ENCODE results near the gene SNPH. TPM values are rescaled to one million over a fixed set of nuclear protein-coding genes. Genes with fewer than 3 reads are reported as not detected.

SNPH gene
- total RNA-seq, 6 experiments from 2014 or later: 12.0 to 15.3 (median 13.3) TPM

GRCh38 chr20:1315804-1316203, 49.7 kb downstream of the SNPH start:
- Mint-ChIP-seq H3K36me3 (ENCODE audit: low read depth) (no peaks in the 10 kb centered on the region), H3K27me3 (ENCODE audit: insufficient read depth) (no peaks in the 10 kb centered on the region), H3K9me3 (no peaks in the 10 kb centered on the region), H3K27ac (no peak overlapping the region), H3K4me3 (no peak overlapping the region), H3K4me1 (ENCODE audit: low read depth) (peaks cover 23% of the 10 kb centered on the region)
- TF ChIP-seq CTCF (IDR thresholded peaks at IDR 0.05): no peak
- DNase-seq: no peak

- no peaks in the 10 kb centered on the region; the same call in 1 of the 2 replicates for H3K27me3 Mint-ChIP-seq (ENCODE audit: insufficient read depth)
- DNase-seq: no peak
- peak overlapping the region; percentile 62 for H3K4me3 Mint-ChIP-seq
- no peak for TF ChIP-seq CTCF (IDR thresholded peaks at IDR 0.05)
- H3K9me3 Mint-ChIP-seq: no peaks in the 10 kb centered on the region
- peaks cover 33% of the 10 kb centered on the region for H3K4me1 Mint-ChIP-seq (ENCODE audit: low read depth)
- H3K36me3 Mint-ChIP-seq (ENCODE audit: low read depth): no peaks in the 10 kb centered on the region
- no peak overlapping the region for H3K27ac Mint-ChIP-seq
These were observed 51.6 kb downstream of the SNPH start for GRCh38 chr20:1317545-1318255.

- Mint-ChIP-seq H3K9me3 (no peaks in the 10 kb centered on the region), H3K36me3 (ENCODE audit: low read depth) (no peaks in the 10 kb centered on the region), H3K27me3 (ENCODE audit: insufficient read depth) (peaks cover under 1% of the 10 kb centered on the region; the same call in 1 of the 2 replicates), H3K27ac (peak overlapping the region; percentile 3; the same call in 1 of the 2 replicates), H3K4me3 (no peak overlapping the region), H3K4me1 (ENCODE audit: low read depth) (peaks cover 34% of the 10 kb centered on the region)
- no peak for TF ChIP-seq CTCF (IDR thresholded peaks at IDR 0.05)
- no peak for DNase-seq
These were observed 53.0 kb downstream of the SNPH start for GRCh38 chr20:1319051-1319450.

GRCh38 chr20:1319462-1319861, 53.4 kb downstream of the SNPH start:
- H3K27me3 Mint-ChIP-seq (ENCODE audit: insufficient read depth): peaks cover 2% of the 10 kb centered on the region; the same call in 1 of the 2 replicates
- peaks cover 34% of the 10 kb centered on the region for H3K4me1 Mint-ChIP-seq (ENCODE audit: low read depth)
- H3K27ac Mint-ChIP-seq: no peak overlapping the region
- DNase-seq: no peak
- H3K36me3 Mint-ChIP-seq (ENCODE audit: low read depth): no peaks in the 10 kb centered on the region
- no peak for TF ChIP-seq CTCF (IDR thresholded peaks at IDR 0.05)
- H3K9me3 Mint-ChIP-seq: no peaks in the 10 kb centered on the region
- H3K4me3 Mint-ChIP-seq: no peak overlapping the region

- Mint-ChIP-seq H3K4me3 (no peak overlapping the region), H3K36me3 (ENCODE audit: low read depth) (no peaks in the 10 kb centered on the region)
These were observed 53.9 kb downstream of the SNPH start for GRCh38 chr20:1320016-1320415.

More at GRCh38 chr20:1320016-1320415, 53.9 kb downstream of the SNPH start:
- peaks cover 34% of the 10 kb centered on the region for H3K4me1 Mint-ChIP-seq (ENCODE audit: low read depth)
- no peak overlapping the region for H3K27ac Mint-ChIP-seq
- DNase-seq: no peak
- no peak for TF ChIP-seq CTCF (IDR thresholded peaks at IDR 0.05)
- no peaks in the 10 kb centered on the region for H3K9me3 Mint-ChIP-seq
- peaks cover 2% of the 10 kb centered on the region; the same call in 1 of the 2 replicates for H3K27me3 Mint-ChIP-seq (ENCODE audit: insufficient read depth)

Data from HFFc6 (cell line).